Prostate gland (tissue), 2 donors: ENCODE measurements around the gene NCAM2.

Source experiments
- POLR2A ChIP-seq: fragments of 450-650 bp; IDR thresholded peaks from one replicate; pipeline ENCODE4 v1.6.1; 2016; ENCODE audit warnings: antibody characterized with exemption, mild to moderate bottlenecking
- POLR2AphosphoS5 ChIP-seq: sonication (generic); formaldehyde crosslinking; IDR thresholded peaks from one replicate; pipeline ENCODE4 v1.6.1; 2017; ENCODE audit warnings: antibody characterized with exemption
- TF ChIP-seq, protein P1 (sequence below), 4 experiments: fragments of 200-600 bp in 2 of 4; fragments of 450-650 bp in 2 of 4; sonication (generic) in 2 of 4; IDR thresholded peaks; 1 replicate in 3 of 4; 2 replicates in 1 of 4; pipeline ENCODE4 v1.5.1; 2016 to 2019; ENCODE audit warnings: antibody characterized with exemption in 4 of 4, mild to moderate bottlenecking in 2 of 4, moderate library complexity in 2 of 4

DNA sequence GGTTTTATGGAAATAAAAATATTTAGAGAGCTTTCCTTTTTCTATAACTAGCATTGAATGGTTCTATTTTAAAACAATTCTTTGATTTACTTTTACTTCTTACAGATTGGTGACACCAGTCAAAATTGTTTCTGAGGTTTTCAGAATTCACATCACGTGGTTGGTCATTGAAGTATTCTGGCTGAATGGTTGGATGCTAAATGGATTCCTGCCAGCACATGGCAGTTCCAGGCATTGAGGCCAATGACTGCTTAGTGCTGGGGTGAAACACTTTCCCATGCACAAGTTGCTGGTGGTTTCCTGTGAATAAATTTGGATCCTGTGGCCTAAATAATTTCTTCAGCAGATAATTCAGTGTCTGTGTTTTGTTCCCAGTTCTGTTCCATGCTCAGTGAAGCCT, 20.6 kb downstream of the NCAM2 start:
- no peak for TF ChIP-seq POLR2A
- TF ChIP-seq, protein P1, sequence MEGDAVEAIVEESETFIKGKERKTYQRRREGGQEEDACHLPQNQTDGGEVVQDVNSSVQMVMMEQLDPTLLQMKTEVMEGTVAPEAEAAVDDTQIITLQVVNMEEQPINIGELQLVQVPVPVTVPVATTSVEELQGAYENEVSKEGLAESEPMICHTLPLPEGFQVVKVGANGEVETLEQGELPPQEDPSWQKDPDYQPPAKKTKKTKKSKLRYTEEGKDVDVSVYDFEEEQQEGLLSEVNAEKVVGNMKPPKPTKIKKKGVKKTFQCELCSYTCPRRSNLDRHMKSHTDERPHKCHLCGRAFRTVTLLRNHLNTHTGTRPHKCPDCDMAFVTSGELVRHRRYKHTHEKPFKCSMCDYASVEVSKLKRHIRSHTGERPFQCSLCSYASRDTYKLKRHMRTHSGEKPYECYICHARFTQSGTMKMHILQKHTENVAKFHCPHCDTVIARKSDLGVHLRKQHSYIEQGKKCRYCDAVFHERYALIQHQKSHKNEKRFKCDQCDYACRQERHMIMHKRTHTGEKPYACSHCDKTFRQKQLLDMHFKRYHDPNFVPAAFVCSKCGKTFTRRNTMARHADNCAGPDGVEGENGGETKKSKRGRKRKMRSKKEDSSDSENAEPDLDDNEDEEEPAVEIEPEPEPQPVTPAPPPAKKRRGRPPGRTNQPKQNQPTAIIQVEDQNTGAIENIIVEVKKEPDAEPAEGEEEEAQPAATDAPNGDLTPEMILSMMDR (IDR thresholded peaks at IDR 0.05) = no peak
- TF ChIP-seq POLR2AphosphoS5 = no peak
